Stimulated activated CD8-positive, alpha-beta memory T cell treated with anti-CD3 and anti-CD28 coated beads, Interleukin-12 subunit alpha, Interleukin-12 subunit beta, amount 100 ng/mL, for 24 hours (primary cell): ENCODE data around the gene ZNF2.

ENCODE experiments used
- DNase-seq: peaks from one replicate; pipeline ENCODE4 v3.0.0-alpha.2; 2020; ENCODE audit errors: extremely low read depth

Gene ZNF2

GRCh38 chr2:95206096-95206495 is 40.5 kb downstream of the ZNF2 start:
- no peak for DNase-seq

GRCh38 chr2:95207111-95207961 is 41.7 kb downstream of the ZNF2 start, which contains the start of gene ZNF892:
Gene ZNF892, plus strand, starts transcription at chr2:95207521. Its CDS starts 295 bp downstream, at chr2:95207816.
- DNase-seq, result peak; percentile 55

GRCh38 chr2:95208106-95208505 is 42.5 kb downstream of the ZNF2 start:
- DNase-seq, result no peak

GRCh38 chr2:95215018-95215612 is 49.5 kb downstream of the ZNF2 start:
- DNase-seq, result no peak

- DNase-seq, result no peak
Observed at GRCh38 chr2:95220449-95220848, 54.8 kb downstream of the ZNF2 start.

- no peak for DNase-seq
Observed at GRCh38 chr2:95225658-95226057, 60.0 kb downstream of the ZNF2 start.

- DNase-seq, result no peak
Observed at GRCh38 chr2:95231723-95232122, 66.1 kb downstream of the ZNF2 start.

GRCh38 chr2:95232232-95232631 is 66.6 kb downstream of the ZNF2 start:
- no peak for DNase-seq
